ENCODE data around the gene TENT4B.
A peak's percentile ranks its signal among the peaks of the same experiment; 100 is the strongest.

Gene TENT4B

GRCh38 chr16:50154420-50154950 lies 1.4 kb downstream of the TENT4B start:
- TF ChIP-seq CTCF (IDR thresholded peaks at IDR 0.05; ENCODE audit: insufficient read depth, low read depth, low read length, missing control alignments) = no peak
- DNase-seq (ENCODE audit: low read depth) = peak; percentile 32
- peak overlapping the region; percentile 66 for H3K4me3 ChIP-seq (ENCODE audit: low read length)

DNA sequence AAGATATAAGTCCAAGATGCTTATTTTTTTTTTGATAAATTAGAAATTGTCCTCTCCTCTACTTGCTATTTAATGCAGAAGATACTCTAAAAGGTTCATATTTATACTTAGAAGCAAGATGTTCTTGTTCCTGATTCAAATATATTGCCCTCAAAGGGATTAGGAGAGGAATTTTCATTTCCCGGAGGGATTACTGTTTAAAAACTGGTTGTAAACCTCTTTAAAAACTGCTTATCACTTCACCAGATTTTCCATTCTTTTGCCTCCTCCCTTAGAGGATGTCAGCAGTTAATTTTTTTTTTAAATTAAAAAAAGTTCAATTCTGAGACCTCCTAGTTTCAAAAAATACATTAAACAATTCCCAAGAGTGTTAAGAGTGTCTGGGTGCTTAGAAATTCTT lies 2.8 kb downstream of the TENT4B start:
- TF ChIP-seq CTCF (IDR thresholded peaks at IDR 0.05; ENCODE audit: insufficient read depth, low read depth, low read length, missing control alignments) = no peak
- H3K4me3 ChIP-seq (ENCODE audit: low read length) = no peak overlapping the region
- DNase-seq (ENCODE audit: low read depth) = no peak

DNA sequence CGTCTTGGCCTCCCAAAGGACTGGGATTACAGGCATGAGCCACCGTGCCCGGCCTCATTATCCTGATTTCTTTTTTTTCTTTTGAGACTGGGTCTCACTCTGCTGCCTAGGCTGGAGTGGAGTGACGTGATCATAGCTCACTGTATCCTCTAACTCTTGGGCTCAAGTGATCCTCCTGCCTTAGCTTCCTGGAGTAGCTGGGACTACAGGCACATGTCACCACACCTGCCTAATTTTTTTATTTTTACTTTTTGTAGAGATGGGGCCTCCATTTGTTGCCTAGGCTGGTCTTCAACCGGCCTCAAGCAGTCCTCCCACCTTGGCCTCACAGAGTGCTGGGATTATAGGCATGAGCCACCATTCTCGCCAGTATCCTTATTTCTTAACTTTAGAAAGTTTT lies 3.5 kb downstream of the TENT4B start:
- H3K4me3 ChIP-seq (ENCODE audit: low read length) = no peak overlapping the region
- no peak for DNase-seq (ENCODE audit: low read depth)
- TF ChIP-seq CTCF (IDR thresholded peaks at IDR 0.05; ENCODE audit: insufficient read depth, low read depth, low read length, missing control alignments) = no peak

GRCh38 chr16:50160495-50161164 lies 7.5 kb downstream of the TENT4B start:
- no peak overlapping the region for H3K4me3 ChIP-seq (ENCODE audit: low read length)
- TF ChIP-seq CTCF (IDR thresholded peaks at IDR 0.05; ENCODE audit: insufficient read depth, low read depth, low read length, missing control alignments) = no peak
- DNase-seq (ENCODE audit: low read depth) = no peak

- no peak for DNase-seq (ENCODE audit: low read depth)
- TF ChIP-seq CTCF (IDR thresholded peaks at IDR 0.05; ENCODE audit: insufficient read depth, low read depth, low read length, missing control alignments) = no peak
Measured at GRCh38 chr16:50161950-50162349, 8.8 kb downstream of the TENT4B start.

GRCh38 chr16:50165473-50165872 lies 12.4 kb downstream of the TENT4B start:
- H3K4me3 ChIP-seq (ENCODE audit: low read length) = no peak overlapping the region
- no peak for TF ChIP-seq CTCF (IDR thresholded peaks at IDR 0.05; ENCODE audit: insufficient read depth, low read depth, low read length, missing control alignments)
- no peak for DNase-seq (ENCODE audit: low read depth)

More at GRCh38 chr16:50161950-50162349, 8.8 kb downstream of the TENT4B start:
- H3K4me3 ChIP-seq (ENCODE audit: low read length) = no peak overlapping the region

All from epithelial cell of esophagus (primary cell).